ENCODE results near the gene PRIM1.
"Not testable (repeated sequence)": the region's sequence is repeated elsewhere in the genome, so short reads cannot be mapped to it uniquely, and the experiment has no call there.

Gene PRIM1

DNA sequence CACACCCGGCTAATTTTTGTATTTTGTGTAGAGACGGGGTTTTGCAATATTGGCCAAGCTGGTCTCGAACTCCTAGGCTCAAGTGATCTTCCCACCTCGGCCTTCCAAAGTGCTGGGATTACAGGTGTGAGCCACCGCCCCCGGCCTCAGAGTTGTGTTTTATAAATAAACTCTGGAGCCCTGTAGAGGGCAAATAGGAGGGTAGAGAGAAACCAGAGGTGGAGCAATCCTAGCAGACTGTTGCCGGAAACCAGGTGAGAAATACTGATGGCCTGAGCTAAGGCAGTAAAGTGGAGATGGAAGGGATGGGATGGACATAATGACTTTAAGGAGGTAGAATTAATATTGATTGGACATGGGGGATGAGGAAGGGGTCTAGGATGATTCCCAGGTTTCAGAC, 8.3 kb upstream of the PRIM1 start:
- no peak for DNase-seq (ENCODE audit: low read depth in 2 of 2)

DNA sequence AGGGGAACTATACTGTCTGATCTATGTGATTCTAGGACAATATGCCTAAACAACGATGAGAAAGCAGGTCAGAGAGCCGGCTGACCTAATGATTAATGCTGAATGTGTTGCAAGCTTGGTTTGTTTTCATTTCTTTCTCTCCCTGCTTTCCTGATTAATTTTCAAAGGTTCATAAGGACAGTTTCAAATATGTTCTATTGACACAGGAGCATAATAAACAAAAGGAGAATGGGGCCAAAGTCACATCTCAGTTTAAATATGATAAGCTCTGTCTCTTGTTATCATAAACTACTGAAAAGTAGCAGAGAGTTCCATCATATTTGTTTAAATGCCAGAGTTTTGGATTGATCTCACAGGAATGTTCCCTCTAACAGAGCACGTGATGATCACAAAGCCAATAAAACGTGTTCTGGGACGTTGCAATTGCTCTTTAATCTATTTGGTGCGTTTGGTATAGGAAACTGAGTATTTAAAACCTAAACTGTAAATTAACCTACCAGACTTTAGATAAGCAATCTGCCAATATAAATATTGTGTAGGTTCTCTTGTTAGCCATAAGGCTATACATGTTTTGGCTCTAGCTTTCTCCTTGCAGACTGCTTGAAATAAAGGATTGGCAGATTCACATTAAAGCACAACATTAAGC, 7.3 kb upstream of the PRIM1 start:
- DNase-seq (ENCODE audit: low read depth in 2 of 2), result no peak

DNA sequence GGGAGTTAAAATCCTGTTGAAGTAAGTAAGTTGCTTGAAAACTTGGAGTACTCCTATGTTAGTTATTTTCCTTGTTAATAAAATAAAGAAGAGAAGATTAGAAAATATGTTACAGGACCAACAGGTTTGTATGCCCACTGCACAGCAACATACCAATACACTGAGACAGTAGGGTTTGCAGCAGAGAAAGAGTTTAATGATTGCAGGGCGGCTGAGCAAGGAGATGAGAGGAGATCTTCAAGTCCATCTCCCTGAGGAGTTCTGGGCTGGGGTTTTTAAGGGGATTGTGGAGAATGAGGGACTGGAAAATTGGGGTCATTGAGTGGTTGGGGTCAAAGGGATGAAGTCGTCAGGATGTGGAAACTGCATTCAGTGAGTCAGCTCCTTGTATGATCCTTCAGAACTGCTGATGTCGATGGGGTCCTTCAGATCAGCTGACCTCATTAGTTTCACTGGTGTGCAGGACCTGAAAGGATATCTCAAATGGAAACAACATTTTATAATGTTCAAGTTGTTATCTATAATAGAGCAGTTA, 6.7 kb upstream of the PRIM1 start:
- DNase-seq (ENCODE audit: low read depth in 2 of 2), result no peak

DNA sequence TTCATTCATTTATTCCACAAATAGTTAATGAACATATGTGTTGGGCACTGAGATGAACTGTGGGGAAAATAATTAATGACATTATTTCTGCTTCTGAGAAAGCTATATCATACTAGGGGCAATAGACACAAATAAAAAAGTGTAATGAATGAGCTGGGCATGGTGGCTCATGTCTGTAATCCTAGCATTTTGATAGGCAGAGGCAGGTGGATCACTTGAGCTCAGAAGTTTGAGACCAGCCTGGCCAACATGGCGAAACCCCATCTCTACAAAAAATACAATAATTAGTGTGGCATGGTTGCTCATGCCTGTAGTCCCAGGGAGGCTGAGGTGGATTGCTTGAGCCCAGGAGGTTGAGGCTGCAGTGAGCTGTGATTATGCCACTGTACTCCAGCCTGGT, 5.8 kb upstream of the PRIM1 start:
- not testable (repeated sequence) for DNase-seq (ENCODE audit: low read depth in 2 of 2)

DNA sequence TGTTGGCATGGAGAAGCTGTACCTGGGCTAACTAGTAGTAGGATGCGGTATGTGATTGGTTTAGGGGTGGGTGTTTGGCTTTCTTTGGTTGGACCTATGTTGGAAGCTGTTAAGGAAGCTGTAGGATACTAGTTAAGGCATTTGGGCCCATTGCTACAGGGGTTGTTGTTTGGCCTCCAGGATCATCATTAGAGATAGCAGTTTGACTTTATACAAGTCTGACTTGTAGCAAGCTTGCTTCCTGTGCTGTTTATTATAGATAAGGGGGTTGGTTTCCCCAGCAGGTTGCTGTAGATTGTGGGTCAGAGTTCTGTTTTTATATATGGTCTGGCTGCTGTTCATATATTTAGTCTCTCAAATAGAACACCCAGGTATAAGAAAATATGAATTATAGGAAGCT, 1.4 kb upstream of the PRIM1 start:
- no peak for DNase-seq (ENCODE audit: low read depth in 2 of 2)

DNA sequence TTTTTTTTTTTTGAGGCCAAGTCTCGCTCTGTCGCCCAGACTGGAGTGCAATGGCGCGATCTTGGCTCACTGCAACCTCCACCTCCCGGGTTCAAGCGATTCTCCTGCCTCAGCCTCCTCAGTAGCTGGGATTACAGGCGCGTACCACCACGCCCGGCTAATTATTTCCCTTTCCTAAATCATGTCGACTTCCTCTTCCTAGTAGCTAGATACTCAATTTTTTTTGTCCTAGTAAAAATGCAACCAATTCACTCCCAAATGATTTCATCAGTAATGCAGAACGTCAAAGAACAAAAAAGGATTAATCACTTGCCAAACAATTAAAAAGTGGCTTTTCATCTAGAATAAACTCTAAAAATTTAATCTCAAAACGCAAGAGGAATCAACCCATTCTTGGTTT, 1.5 kb downstream of the PRIM1 start:
- not testable (repeated sequence) for DNase-seq (ENCODE audit: low read depth in 2 of 2)

DNA sequence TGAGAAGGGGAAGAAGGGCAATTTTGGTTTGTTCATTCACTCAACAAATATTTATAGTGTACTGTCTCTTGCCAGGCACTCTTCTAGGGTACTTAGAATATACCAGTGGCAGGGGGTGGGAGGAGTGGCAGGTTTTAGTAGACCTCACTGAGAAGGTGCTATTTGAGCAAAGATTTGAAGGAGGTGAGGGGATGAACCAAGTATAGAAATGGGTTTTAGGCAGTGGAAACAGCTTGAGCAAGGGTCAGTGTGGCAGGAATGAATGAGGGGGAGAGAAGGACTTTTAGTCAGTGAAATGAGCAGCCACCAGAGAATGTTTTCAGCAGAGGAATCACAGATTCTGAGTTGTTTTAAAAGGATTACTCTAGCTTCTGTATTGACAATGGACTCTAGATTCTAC, 2.3 kb downstream of the PRIM1 start:
- DNase-seq (ENCODE audit: low read depth in 2 of 2), result no peak

DNA sequence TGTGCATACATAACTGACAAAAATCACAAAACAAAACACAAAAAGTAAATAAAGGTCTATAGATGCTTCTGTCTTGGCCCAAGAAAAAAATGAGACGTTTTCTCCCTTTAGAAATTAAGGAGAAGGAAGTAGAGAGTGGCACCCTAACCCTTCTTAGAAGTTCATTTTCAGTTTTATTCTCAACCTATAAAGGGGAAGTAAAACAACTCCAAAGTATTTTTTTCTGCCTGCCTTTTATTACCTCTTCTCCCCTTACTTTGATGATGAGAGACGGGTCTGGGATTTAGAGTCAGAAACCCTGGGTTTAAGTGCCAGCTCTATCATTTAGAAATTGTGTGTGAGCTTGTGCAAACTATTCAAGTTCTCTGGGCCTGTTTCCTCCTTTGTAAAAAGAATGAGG, 2.8 kb downstream of the PRIM1 start:
- DNase-seq (ENCODE audit: low read depth in 2 of 2), result no peak

DNA sequence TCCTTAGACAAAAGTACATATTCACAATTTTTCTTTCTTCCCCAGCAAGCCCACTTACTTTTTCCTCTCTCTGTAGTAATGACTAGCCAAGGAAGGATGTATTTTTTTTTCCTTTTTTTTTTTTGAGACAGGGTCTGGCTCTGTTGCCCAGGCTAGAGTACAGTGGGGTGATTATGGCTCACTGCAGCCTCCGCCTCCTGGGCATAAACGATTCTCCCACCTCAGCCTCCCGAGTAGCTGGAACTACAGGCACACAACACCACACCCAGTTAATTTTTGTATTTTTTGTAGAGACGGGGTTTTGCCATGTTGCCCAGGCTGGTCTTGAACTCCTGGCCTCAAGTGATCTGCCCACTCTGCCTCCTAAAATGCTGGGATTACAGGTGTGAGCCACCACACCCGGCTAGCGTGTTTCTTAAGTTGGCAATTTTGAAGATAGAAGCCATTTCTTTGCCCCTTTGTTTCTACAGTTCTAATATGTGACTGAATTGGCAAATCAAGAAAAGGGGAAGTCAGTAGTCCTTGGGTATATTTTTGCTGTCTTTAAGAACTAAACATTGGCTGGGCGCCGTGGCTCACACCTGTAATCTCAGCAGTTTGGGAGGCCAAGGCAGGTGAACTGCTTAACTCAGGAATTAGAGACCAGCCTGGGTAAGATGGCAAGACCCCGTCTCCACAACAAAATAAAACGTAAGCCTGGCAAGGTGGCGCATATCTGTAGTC, 23.8 kb downstream of the PRIM1 start:
- no peak for DNase-seq (ENCODE audit: low read depth in 2 of 2)

DNA sequence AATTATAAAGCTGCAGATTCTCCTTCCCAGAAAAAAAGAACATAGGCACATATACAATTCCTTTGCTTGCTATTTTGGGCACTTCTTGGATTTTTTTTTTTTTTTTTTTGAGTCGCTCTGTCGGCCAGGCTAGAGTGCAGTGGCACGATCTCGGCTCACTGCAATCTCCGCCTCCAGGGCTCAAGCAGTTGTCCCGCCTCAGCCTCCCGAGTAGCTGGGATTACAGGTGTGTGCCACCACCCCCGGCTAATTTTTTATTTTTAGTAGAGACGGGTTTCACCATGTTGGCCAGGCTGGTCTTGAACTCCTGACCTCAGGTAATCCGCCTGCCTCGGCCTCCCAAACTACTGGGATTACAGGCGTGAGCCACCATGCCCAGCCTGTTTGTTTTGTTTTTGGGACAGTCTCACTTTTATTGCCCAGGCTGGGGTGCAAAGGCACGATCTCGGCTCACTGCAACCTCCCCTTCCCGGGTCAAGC, 25.9 kb downstream of the PRIM1 start:
- not testable (repeated sequence) for DNase-seq (ENCODE audit: low read depth in 2 of 2)

DNA sequence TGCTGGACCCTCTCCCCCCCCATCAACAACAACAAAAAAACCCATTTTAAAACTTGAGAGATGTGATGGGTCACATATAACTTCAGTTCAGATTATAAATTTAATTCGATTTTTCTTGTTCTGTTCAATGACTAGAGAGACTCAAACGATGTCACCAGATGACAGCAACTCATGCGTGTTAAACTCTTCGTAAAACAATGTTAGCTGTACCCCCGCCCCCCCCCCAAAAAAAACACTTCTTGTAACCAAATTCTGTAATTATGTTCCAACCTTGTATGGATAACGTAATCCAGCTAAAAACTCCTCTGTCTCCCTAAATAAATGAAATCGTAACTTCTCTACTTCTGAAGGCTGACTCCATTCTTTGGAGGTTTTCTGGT, 26.4 kb downstream of the PRIM1 start:
- DNase-seq (ENCODE audit: low read depth in 2 of 2), result no peak

DNA sequence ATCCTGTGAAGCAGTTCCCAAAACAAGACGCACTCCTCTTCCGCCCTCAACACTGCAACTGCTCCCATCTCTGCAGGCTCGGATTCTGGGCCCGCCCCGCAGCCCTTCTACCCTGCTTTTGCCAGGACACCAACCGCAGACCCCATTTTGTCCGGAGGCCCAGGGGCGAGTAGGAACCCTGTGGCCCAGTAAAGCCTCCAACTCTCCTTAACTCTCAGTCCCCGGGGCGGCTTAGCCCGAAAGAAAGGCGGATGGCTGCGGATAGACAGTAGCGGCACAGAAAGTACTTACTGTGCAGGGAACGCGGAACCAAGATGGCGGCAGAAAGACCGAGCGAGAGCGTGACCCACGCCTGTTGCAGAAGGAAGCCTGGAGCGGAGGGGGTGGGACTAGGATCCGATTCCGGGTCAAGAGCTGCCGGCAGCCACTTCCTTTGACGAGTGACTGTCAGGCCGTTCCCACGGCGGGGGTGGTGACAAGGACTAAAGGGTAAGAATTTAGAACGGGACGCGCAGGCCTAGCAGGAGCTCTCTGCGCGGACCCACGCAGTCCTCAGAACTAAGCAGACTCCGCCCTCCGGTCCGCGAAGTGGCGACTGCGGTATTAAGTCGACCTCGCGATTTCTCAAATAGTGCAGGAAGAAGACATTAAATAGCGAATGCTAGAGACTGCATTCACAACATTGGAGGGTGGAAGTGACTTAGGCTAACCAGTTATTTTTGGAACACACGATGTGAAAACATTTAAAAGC, 27.0 kb downstream of the PRIM1 start, which contains the start of gene NACA:
Gene NACA (minus strand): TSS at position 328 of the 751 bp plus-strand sequence. CDS start 778 bp downstream, outside the sequence.
- DNase-seq (ENCODE audit: low read depth in 2 of 2), result peak; percentile 97 to 99

DNA sequence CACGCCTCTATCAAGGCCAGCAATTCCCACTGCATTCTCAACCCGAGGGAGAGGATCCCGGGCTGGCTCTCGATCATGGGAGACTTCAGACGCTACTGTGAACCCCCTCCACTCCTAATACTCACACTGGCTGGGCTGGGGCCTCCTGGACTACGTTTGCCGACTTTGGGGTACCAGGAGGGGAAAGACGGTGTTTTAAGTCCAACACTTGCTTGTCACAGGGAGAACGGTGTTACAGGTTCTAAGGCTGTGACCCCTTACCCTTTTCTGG, 27.5 kb downstream of the PRIM1 start:
- DNase-seq (ENCODE audit: low read depth in 2 of 2), result peak in 1 of 2 donors; percentile 17

DNA sequence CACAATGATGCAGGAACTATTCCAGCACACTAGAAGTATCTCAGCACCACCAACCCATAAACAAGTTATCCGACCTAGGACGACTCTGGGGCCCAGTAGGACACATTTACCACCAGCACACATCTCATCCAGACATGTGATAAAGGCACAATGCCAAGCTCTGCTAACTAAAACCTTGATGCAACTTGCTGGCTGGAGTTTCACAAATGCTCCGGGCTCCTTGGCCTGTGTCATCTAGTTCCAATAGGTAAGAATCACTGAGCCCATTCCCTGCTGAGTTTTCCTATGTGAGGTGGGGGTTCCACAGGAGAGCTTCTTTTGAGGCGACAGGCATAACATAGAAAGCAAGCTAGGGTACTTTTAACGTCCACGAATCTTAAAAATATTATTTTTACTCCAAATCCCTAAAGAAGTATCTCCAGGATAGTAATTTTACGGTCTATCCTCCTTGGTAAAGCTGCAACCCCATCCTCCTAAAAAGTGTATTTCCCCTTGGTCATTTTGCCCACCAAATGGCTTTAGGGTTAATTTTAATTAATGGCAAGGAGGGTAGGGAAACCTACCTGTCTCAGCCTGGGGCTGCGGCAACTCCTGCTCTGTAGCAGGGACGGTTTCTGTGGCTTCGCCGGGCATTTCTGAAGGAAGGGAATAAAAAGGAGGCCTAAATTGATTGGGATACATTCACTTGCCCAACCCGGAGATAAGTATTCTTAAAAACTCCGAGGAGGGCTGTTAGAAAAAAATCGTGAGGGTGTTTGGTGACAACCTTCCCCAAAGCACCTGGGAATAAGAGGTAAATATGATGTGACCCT, 28.0 kb downstream of the PRIM1 start:
- DNase-seq (ENCODE audit: low read depth in 2 of 2), result no peak

DNA sequence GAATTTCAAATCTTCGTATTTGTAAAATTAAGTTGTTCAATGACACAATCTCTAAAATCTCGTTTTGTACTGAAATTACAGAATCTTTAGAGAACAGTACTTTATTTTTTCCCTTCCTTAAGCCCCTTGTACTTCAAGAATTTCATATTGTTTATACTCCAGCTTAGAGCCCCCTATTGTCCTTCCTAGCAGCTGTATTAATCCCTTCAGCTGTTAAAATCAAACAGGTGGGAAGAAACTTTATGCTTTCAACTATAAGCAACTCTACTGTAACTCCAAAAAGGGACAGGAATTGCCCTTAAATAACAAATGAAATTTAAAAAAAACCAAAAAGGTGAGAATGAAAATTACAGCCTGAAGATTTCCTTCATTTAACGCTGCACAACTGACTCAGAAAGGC, 28.8 kb downstream of the PRIM1 start:
- DNase-seq (ENCODE audit: low read depth in 2 of 2), result no peak

DNA sequence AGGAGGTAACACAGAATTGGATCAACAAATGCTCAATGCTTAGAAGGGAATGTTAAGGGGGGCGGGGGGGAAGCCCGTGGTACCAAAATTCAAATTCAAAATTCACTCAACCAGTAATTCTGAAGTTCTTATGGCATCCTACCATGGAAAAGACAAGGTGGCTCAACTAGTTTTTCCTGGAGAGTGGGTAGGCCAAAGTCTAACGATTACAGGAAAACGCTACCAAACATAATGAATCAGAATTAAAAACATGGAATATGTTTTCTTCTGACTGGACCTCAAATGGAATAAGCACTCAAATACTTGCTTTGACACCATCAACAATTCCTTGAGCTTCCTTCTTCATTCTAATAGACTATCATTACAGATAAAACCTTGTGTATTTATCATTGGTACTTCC, 29.3 kb downstream of the PRIM1 start:
- DNase-seq (ENCODE audit: low read depth in 2 of 2), result no peak

DNA sequence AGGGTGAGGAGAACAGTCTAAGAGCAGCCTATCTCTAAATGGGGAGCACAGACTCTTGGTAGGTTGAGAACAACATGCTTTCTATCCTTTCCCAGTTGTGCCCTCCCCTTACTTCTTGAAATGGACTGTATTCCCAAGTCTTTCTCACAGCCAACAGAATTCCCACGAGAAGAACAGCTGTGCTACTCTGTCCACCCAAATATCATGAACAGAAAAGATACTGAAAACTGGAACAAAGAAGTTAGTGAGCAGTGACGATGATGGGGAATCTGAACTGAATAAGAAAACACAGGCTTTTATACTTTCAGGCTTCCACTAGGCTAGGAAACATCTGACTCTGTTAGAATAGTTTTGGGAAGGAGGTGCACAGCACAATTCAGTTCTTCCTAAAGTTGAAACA, 30.4 kb downstream of the PRIM1 start:
- no peak for DNase-seq (ENCODE audit: low read depth in 2 of 2)

DNA sequence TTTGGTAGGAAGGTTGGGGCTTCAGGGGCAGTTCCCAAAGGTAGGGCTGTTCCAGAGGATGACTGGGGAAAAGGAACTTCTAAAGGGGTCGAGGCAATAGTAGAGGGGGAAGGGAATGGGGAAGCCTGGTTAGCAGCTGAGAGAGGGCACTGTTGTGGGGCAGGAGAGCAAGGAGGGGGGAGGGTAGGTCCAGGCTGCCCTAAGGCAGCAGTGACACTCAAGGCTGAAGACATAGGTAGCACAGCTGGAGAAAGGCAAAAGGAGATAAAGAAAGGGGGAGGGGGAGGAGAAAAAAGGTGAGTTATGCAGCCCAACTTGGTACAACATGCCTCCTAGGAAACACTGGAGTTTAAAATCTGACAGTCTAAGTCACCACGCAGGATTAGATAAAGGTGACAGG, 30.9 kb downstream of the PRIM1 start:
- no peak for DNase-seq (ENCODE audit: low read depth in 2 of 2)

DNA sequence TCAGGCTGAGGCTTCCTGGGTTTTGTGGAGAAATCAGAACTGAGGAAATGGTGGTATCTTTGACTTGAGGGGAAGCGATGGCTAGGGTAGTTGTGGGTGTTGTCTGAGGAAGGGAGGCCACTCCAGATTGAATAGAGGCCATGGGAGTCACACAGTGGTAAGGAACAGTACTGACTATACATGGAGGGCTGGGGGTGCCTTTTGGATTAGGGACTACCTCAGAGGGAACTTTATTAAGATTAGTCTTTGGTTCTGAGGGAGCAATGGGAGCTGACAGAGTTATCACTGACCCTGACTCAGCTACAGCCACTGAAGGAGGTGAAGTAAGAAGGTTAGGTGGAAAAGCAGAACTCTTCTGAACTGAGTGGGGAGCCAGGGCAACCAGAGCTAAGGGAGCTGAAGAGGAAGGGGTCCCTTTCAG, 31.4 kb downstream of the PRIM1 start:
- DNase-seq (ENCODE audit: low read depth in 2 of 2), result no peak

DNA sequence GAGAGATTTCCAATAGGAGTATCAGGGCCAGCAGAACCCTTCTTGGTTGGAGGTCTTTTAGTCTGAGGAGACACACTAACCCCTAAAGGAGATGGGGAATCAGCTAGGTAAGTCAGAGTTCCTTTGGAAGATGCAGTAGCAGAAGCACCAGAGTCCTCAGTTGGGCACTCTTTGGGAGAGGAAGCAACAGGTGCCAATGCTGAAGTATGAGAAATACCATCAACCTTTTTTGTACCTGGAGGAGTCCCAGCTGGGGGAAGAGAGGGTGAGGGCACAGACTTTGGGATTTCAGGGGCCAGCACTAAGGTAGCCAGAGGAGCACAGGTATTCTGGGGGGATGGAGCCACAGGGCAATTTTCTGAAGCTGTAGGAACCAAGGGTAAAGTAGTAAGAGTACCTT, 33.1 kb downstream of the PRIM1 start:
- DNase-seq (ENCODE audit: low read depth in 2 of 2), result no peak

DNA sequence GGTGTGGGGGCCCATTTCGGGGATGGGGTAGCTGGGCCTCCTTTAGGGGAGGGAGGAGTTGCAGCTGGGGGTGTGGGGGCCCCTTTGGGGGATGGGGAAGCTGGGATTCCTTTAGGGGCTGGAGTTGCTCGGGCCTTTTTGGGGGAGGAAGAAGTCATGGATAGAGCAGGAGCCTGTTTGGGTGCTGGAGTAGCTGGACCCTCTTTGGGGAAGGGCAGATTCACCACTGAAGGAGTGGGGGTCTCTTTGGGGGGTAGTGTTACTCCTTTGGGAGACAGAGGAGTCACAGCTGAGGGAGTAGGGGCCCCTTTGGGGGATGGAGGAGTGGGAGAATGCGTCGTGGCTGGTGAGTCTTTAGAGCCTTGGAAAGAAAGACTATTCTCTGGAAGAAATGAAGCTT, 33.5 kb downstream of the PRIM1 start:
- DNase-seq (ENCODE audit: low read depth in 2 of 2), result no peak

DNA sequence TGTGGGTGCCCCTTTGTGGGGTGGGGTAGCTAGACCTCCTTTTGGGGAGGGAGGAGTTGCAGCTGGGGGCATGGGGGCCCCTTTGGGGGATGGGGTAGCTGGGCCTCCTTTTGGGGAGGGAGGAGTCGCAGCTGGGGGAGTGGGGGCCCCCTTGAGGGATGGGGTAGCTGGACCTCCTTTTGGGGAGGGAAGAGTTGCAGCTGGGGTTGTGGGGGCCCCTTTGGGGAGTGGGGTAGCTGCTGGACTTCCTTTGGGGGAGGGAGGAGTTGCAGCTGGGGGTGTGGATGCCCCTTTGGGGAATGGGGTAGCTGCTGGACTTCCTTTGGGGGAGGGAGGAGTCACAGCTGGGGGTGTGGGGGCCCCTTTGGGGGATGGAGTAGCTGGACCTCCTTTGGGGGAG, 34.0 kb downstream of the PRIM1 start:
- DNase-seq (ENCODE audit: low read depth in 2 of 2), result no peak

Measured in stimulated activated CD4-positive, alpha-beta T cell treated with anti-CD3 and anti-CD28 coated beads, Interleukin-4, amount 100 ng/mL, for 48 hours (primary cell).